GM12878 (cell line): ENCODE measurements around the gene ASIC2. TPM values are rescaled to one million over a fixed set of nuclear protein-coding genes. Genes with fewer than 3 reads are reported as not detected.

Source experiments
- ATAC-seq: fragments of 200-7000 bp; cut with Tn5 transposase; 3 replicates; pipeline ENCODE4 v1.9.1; 2020; ENCODE audit warnings: mild to moderate bottlenecking, moderate library complexity
- BruUV-seq: library from RNA; stranded (reverse); fragments of 400-500 nt; replicated peaks from 2 replicates; lab custom pipeline; 2021; lab: Mats Ljungman, UMichigan
- CTCF ChIA-PET: fragments of 300-600 bp; sonication (Branson Sonifier 250); formaldehyde crosslinking; extraction: SDS; loops from one replicate; lab custom pipeline; 2021; ENCODE audit warnings: inconsistent platforms; lab: Yijun Ruan, JAX
- POLR2A ChIA-PET: fragments of 350-600 bp; formaldehyde crosslinking; extraction: SDS; loops from one replicate; lab custom pipeline; 2021; ENCODE audit warnings: inconsistent platforms; lab: Charles Lee
- RAD21 ChIA-PET: fragments of 300-600 bp; sonication (Branson Sonifier 250); formaldehyde crosslinking; loops from one replicate; lab custom pipeline; 2023; ENCODE audit warnings: antibody characterized with exemption; ENCODE audit not compliant: unreplicated experiment; lab: Charles Lee
- SMC1A ChIA-PET: fragments of 300-600 bp; sonication (Branson Sonifier 250); formaldehyde crosslinking; loops from one replicate; lab custom pipeline; 2023; ENCODE audit not compliant: unreplicated experiment, uncharacterized antibody; lab: Charles Lee
- DNase-seq: peaks from one replicate; pipeline ENCODE4 v3.0.0-alpha.2; 2011; ENCODE audit warnings: low read depth, low spot score
- FAIRE-seq: peaks from 3 replicates; lab custom pipeline; 2011; peaks lifted over from hg19 to GRCh38; lab: Jason Lieb, UNC
- H2AFZ ChIP-seq: 2 replicates; pipeline ENCODE4 v1.6.0; 2011; ENCODE audit warnings: low read depth, low read length, control low read depth; ENCODE audit not compliant: control insufficient read depth
- H3K27ac ChIP-seq: 2 replicates; pipeline ENCODE4 v1.5.1; 2011; ENCODE audit warnings: control low read depth; ENCODE audit not compliant: control insufficient read depth, insufficient read depth
- H3K27me3 ChIP-seq, 2 experiments: replicated peaks in 1 of 2; 2 replicates each; pipeline versions ENCODE4 v1.6.0 to v1.6.1; 2011; ENCODE audit warnings: low read length in 1 of 2; ENCODE audit not compliant: control insufficient read depth in 2 of 2, insufficient read depth in 2 of 2
- H3K36me3 ChIP-seq, 2 experiments: 2 replicates each; pipeline ENCODE4 v1.5.1; 2011; ENCODE audit warnings: low read length in 1 of 2; ENCODE audit not compliant: control insufficient read depth in 2 of 2, insufficient read depth in 2 of 2
- H3K4me1 ChIP-seq: 2 replicates; pipeline ENCODE4 v1.6.1; 2011; ENCODE audit warnings: mild to moderate bottlenecking, low read length, moderate library complexity, mixed read lengths; ENCODE audit not compliant: control insufficient read depth, insufficient read depth
- H3K4me2 ChIP-seq: 2 replicates; pipeline ENCODE4 v1.6.0; 2011; ENCODE audit warnings: control low read depth; ENCODE audit not compliant: control insufficient read depth, insufficient read depth
- H3K4me3 ChIP-seq: fragments of 200-600 bp; sonication (generic); 2 replicates; pipeline ENCODE4 v1.5.1; 2016
- H3K79me2 ChIP-seq: 2 replicates; pipeline ENCODE4 v1.6.0; 2011; ENCODE audit warnings: low read length; ENCODE audit not compliant: control insufficient read depth, insufficient read depth
- H3K9ac ChIP-seq: 2 replicates; pipeline ENCODE4 v1.8.0; 2011; ENCODE audit warnings: low read length, control low read depth, mixed read lengths; ENCODE audit not compliant: control insufficient read depth, insufficient read depth
- H3K9me3 ChIP-seq: replicated peaks from 3 replicates; pipeline ENCODE4 v1.5.1; 2011; ENCODE audit warnings: mild to moderate bottlenecking, low read length; ENCODE audit not compliant: control insufficient read depth, insufficient read depth
- H4K20me1 ChIP-seq: 2 replicates; pipeline ENCODE4 v1.6.0; 2011; ENCODE audit not compliant: control insufficient read depth, insufficient read depth
- BRCA1 ChIP-seq: IDR thresholded peaks from 2 replicates; pipeline ENCODE4 v1.6.1; 2011; ENCODE audit warnings: low read depth, low read length, improper control_type of control experiment
- EP300 ChIP-seq, 2 experiments: fragments of 150-350 bp in 1 of 2; IDR thresholded peaks; 2 replicates each; pipeline ENCODE4 v1.6.1; 2011 to 2012; ENCODE audit warnings: low read depth in 2 of 2, low read length in 2 of 2, borderline replicate concordance in 1 of 2, improper control_type of control experiment in 1 of 2, inconsistent platforms in 1 of 2; ENCODE audit not compliant: control insufficient read depth in 1 of 2
- MTA3 ChIP-seq: IDR thresholded peaks from 2 replicates; pipeline ENCODE4 v1.6.1; 2012; ENCODE audit warnings: low read length, inconsistent platforms, borderline replicate concordance
- MXI1 ChIP-seq: fragments of 150-350 bp; IDR thresholded peaks from 2 replicates; pipeline ENCODE4 v1.6.1; 2011; ENCODE audit warnings: low read depth, mild to moderate bottlenecking, inconsistent platforms, low read length, improper control_type of control experiment
- NFIC ChIP-seq: IDR thresholded peaks from 2 replicates; pipeline ENCODE4 v1.6.1; 2012; ENCODE audit warnings: low read depth, mild to moderate bottlenecking, inconsistent platforms, low read length, moderate library complexity
- RBBP5 ChIP-seq: fragments of 200-600 bp; sonication (generic); conservative IDR thresholded peaks from 2 replicates; pipeline ENCODE4 v1.6.1; 2016
- SIX5 ChIP-seq: IDR thresholded peaks from 2 replicates; pipeline ENCODE4 v1.6.1; 2011; ENCODE audit warnings: mild to moderate bottlenecking, low read depth, low read length, moderate library complexity; ENCODE audit not compliant: severe bottlenecking
- SPI1 ChIP-seq: IDR thresholded peaks from 2 replicates; pipeline ENCODE4 v1.6.1; 2011; ENCODE audit warnings: low read depth, mild to moderate bottlenecking, low read length, moderate library complexity, borderline replicate concordance; ENCODE audit not compliant: insufficient read depth
- SREBF2 ChIP-seq: IDR thresholded peaks from 2 replicates; pipeline ENCODE4 v1.6.1; 2012; ENCODE audit warnings: mild to moderate bottlenecking, low read length
- TARDBP ChIP-seq: IDR thresholded peaks from 2 replicates; pipeline ENCODE4 v1.6.1; 2016; ENCODE audit warnings: borderline replicate concordance
- TCF12 ChIP-seq: IDR thresholded peaks from 2 replicates; pipeline ENCODE4 v1.6.1; 2011; ENCODE audit warnings: low read depth, mild to moderate bottlenecking, low read length
- WGBS: methylation state at CpG from one replicate; pipeline ENCODE4 v1.1.6; 2016; ENCODE audit warnings: low lambda C conversion rate; ENCODE audit not compliant: insufficient replicate concordance, insufficient coverage; ENCODE audit errors: missing lambda C conversion rate; 5-methylcytosine and 5-hydroxymethylcytosine counted together
- in situ Hi-C: fragments of 300-500 bp; cut with MboI; formaldehyde crosslinking; loops from 9 replicates; pipeline ENCODE4 v1.14.3; 2018; ENCODE audit warnings: mixed read lengths
- intact Hi-C: fragments of 100-400 bp; cut with micrococcal nuclease; formaldehyde crosslinking; loops from one replicate; pipeline ENCODE4 v1.14.2; 2022; ENCODE audit not compliant: unreplicated experiment
- polyA plus RNA-seq, 11 experiments: library from polyadenylated mRNA; depleted of rRNA in 4 of 11; unstranded in 6 of 11; stranded (reverse) in 5 of 11; fragments of >200 nt; fragmentation: Nextera tagmentation in 4 of 11; fragmentation: Illumina TruSeq in 1 of 11; extraction: Ambion mirVana in 4 of 11; extraction: Trizol in 1 of 11; gene quantifications; 1 replicate in 1 of 11; 2 replicates in 10 of 11; pipeline versions ENCODE4 v1.2.1 to v1.2.3, GENCODE V29; 2011 to 2016; ENCODE audit warnings: inconsistent platforms in 2 of 11, missing spikeins in 2 of 11, low read depth in 1 of 11
- total RNA-seq, 4 experiments: library from RNA; depleted of rRNA in 3 of 4; stranded (reverse); fragments of >200 nt in 3 of 4; fragmentation: Illumina TruSeq in 1 of 4; extraction: Trizol in 1 of 4; gene quantifications; 2 replicates each; pipeline versions ENCODE4 v1.2.1 to v1.2.3, GENCODE V29; 2013 to 2021
- TF ChIP-seq, protein P1 (sequence below): IDR thresholded peaks from 2 replicates; pipeline ENCODE4 v1.6.1; 2012; ENCODE audit warnings: low read depth, low read length, improper control_type of control experiment
- TF ChIP-seq, protein P2 (sequence below): fragments of 450-650 bp; IDR thresholded peaks from 2 replicates; pipeline ENCODE4 v1.6.1; 2017; ENCODE audit warnings: borderline replicate concordance

The ASIC2 gene
- total and polyA plus RNA-seq, 10 of the 15 experiments (the other 5 are each of a cell fraction or from before 2014, with no cell fraction given): not detected

DNA sequence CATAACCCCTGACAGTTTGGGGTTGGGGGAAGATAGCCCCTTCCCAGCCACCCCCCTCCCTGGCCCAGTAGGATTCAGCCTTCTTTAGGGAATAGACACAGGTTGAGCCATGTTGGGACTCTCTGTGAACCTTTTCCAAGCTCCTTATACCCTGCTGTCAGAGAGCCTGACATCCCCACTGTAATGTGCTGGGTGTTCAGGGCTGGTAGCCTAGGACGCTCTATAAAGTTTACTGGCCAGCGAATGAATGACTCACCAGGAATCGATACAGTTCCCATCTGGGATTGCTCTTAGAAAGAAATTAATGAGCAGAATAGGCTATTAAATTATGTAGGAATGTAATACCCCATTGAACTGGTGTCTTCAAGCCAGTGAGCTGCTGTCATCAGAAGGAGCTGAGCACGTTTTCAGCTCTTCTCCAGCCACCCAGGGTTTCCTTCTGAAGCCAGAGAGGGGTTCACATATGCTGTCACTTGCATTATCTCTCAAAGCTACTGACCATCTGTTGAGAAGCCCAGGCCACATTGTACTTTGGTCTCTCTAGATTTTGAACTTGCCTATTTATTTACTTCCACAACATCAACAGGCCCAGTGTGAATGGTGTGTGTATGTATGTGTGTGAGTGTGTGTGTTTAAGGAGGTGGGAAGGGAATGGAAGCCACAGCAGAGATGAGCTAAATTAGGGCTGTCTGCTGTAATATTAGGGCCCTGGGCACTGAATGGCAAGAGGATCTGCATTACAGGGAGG lies 236.5 kb downstream of the ASIC2 start:
- Histone ChIP-seq H3K79me2 (no peaks in the 10 kb centered on the region), H3K4me3 (no peak overlapping the region), H3K4me1 (no peaks in the 10 kb centered on the region), H3K36me3 (no peaks in the 10 kb centered on the region), H2AFZ (no peak overlapping the region), H3K27ac (no peak overlapping the region), H3K9me3 (no peaks in the 10 kb centered on the region), H3K9ac (no peak overlapping the region), H3K27me3 (0 out of 4 replicates have a peak, but pooled peaks cover 1 to 3% of the 10 kb centered on the region in 2 experiments), H3K4me2 (no peak overlapping the region), H4K20me1 (no peaks in the 10 kb centered on the region)
- in situ Hi-C loops: no loop called here
- DNase-seq (no peak), FAIRE-seq (no peak), ATAC-seq (no peak)
- 38% methylated on average over 4 of the region's 4 CpGs for WGBS
- POLR2A ChIA-PET: no interaction called here
- no TSS peak for BruUV-seq
- no peak for TF ChIP-seq EP300 (IDR thresholded peaks at IDR 0.05; ENCODE audit: borderline replicate concordance in 1 of 2, control insufficient read depth in 1 of 2, low read depth in 2 of 2, low read length in 2 of 2)
- TF ChIP-seq TCF12: no peak
- TF ChIP-seq MXI1: no peak
- no peak for TF ChIP-seq BRCA1
- TF ChIP-seq SIX5: no peak
- no peak for TF ChIP-seq MTA3
- SMC1A ChIA-PET: no interaction called here
- intact Hi-C loops: no loop called here
- CTCF ChIA-PET: no interaction called here
- RAD21 ChIA-PET: no interaction called here

DNA sequence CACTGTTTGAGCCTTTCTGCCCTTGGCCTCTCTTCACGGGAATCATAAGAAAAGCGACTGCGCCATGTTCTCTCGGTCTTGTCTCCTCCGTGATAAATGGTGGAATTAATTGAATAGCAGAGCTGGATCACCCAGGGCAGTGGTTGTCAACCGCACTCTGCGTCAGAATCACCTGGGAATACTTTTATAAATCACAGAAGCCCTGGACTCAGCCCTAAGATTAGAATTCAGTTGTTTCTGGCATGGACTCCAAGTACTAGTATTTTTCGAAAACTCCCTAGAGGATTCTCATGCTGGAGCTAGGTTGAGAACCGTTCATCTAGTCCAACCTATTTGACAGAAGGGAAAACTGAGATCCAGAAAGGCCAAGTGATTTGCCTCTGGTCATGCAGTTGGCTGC lies 237.3 kb downstream of the ASIC2 start:
- H3K27ac ChIP-seq: no peak overlapping the region
- no peaks in the 10 kb centered on the region for H3K36me3 ChIP-seq
- RAD21 ChIA-PET: no interaction called here
- SMC1A ChIA-PET: no interaction called here
- H3K9me3 ChIP-seq: no peaks in the 10 kb centered on the region
- POLR2A ChIA-PET: no interaction called here
- H3K4me2 ChIP-seq: no peak overlapping the region
- BruUV-seq: no TSS peak
- H2AFZ ChIP-seq: no peak overlapping the region
- CTCF ChIA-PET: no interaction called here
- 0 out of 4 replicates have a peak, but pooled peaks cover 1 to 3% of the 10 kb centered on the region in 2 experiments for H3K27me3 ChIP-seq
- no peaks in the 10 kb centered on the region for H3K79me2 ChIP-seq
- H3K9ac ChIP-seq: no peak overlapping the region
- WGBS: 52% methylated on average over 9 of the region's 9 CpGs
- in situ Hi-C loops: no loop called here
- intact Hi-C loops: no loop called here
- ATAC-seq (no peak), FAIRE-seq (no peak), DNase-seq (no peak)
- no peaks in the 10 kb centered on the region for H4K20me1 ChIP-seq
- H3K4me1 ChIP-seq: no peaks in the 10 kb centered on the region
- H3K4me3 ChIP-seq: no peak overlapping the region
- TF ChIP-seq TARDBP (no peak), RBBP5 (no peak), SREBF2 (no peak), NFIC (no peak), SPI1 (no peak)
- TF ChIP-seq, protein P1, sequence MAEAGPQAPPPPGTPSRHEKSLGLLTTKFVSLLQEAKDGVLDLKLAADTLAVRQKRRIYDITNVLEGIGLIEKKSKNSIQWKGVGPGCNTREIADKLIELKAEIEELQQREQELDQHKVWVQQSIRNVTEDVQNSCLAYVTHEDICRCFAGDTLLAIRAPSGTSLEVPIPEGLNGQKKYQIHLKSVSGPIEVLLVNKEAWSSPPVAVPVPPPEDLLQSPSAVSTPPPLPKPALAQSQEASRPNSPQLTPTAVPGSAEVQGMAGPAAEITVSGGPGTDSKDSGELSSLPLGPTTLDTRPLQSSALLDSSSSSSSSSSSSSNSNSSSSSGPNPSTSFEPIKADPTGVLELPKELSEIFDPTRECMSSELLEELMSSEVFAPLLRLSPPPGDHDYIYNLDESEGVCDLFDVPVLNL: no peak
- TF ChIP-seq, protein P2, sequence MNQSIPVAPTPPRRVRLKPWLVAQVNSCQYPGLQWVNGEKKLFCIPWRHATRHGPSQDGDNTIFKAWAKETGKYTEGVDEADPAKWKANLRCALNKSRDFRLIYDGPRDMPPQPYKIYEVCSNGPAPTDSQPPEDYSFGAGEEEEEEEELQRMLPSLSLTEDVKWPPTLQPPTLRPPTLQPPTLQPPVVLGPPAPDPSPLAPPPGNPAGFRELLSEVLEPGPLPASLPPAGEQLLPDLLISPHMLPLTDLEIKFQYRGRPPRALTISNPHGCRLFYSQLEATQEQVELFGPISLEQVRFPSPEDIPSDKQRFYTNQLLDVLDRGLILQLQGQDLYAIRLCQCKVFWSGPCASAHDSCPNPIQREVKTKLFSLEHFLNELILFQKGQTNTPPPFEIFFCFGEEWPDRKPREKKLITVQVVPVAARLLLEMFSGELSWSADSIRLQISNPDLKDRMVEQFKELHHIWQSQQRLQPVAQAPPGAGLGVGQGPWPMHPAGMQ: no peak
